ENCODE results near the gene CFL1.

The CFL1 gene

DNA sequence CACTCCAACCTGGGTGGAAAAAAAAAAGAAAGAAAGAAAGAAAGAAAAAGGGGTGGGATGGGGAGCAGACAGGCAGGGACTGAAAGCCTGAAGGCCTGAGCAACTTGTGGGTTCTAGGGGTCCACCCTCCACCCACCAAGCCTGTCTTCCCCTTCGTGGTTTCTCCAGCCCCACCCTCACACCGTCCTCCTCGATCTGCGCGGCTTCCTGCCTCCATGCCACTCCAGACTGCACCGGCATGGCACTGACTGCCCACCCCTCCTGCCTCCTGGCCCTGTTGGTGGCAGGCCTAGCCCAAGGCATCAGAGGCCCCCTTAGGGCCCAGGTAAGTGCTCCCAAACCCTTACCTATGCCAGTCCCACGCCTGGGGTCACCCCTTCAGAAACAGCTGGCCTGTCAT lies 21.6 kb upstream of the CFL1 start, which contains the start of gene CTSW:
CTSW (plus strand) TSS at position 221 of the 400 bp plus-strand sequence; CDS start at position 239, 18 bp downstream.
- no peaks in the 10 kb centered on the region for H4K20me1 ChIP-seq (ENCODE audit: control insufficient read depth, insufficient read depth, low read depth, low read length)
- no peaks in the 10 kb centered on the region for H3K27me3 ChIP-seq (ENCODE audit: control insufficient read depth, low read length)
- H3K9me2 ChIP-seq (replicated peaks; ENCODE audit: control insufficient read depth, low read length): no peaks in the 10 kb centered on the region
- no peaks in the 10 kb centered on the region for H3K9me3 ChIP-seq (ENCODE audit: control insufficient read depth, insufficient read depth, low read length)
- H3K27ac ChIP-seq (ENCODE audit: low read depth, low read length): no peak within 1 kb of the TSS
- TF ChIP-seq, protein P1, sequence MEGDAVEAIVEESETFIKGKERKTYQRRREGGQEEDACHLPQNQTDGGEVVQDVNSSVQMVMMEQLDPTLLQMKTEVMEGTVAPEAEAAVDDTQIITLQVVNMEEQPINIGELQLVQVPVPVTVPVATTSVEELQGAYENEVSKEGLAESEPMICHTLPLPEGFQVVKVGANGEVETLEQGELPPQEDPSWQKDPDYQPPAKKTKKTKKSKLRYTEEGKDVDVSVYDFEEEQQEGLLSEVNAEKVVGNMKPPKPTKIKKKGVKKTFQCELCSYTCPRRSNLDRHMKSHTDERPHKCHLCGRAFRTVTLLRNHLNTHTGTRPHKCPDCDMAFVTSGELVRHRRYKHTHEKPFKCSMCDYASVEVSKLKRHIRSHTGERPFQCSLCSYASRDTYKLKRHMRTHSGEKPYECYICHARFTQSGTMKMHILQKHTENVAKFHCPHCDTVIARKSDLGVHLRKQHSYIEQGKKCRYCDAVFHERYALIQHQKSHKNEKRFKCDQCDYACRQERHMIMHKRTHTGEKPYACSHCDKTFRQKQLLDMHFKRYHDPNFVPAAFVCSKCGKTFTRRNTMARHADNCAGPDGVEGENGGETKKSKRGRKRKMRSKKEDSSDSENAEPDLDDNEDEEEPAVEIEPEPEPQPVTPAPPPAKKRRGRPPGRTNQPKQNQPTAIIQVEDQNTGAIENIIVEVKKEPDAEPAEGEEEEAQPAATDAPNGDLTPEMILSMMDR (IDR thresholded peaks at IDR 0.05; ENCODE audit: low read depth, low read length, poor library complexity, severe bottlenecking): no peak
- no peak for TF ChIP-seq EZH2phosphoT487 (IDR thresholded peaks at IDR 0.05; ENCODE audit: borderline replicate concordance, low read length)
- H3F3A ChIP-seq (ENCODE audit: control insufficient read depth, insufficient read depth): no peaks in the 10 kb centered on the region; the same call in 1 of the 2 replicates
- H3K4me2 ChIP-seq (ENCODE audit: low read length): no peak within 1 kb of the TSS
- H3K79me2 ChIP-seq (ENCODE audit: control insufficient read depth, low read length): no peaks in the 10 kb centered on the region
- peaks cover 4% of the 10 kb centered on the region for H3K4me1 ChIP-seq (ENCODE audit: control insufficient read depth, low read length)
- H3K4me3 ChIP-seq (ENCODE audit: low read length): no peak within 1 kb of the TSS
- H3K36me3 ChIP-seq (ENCODE audit: control insufficient read depth, low read length): peaks cover 24% of the 10 kb centered on the region

DNA sequence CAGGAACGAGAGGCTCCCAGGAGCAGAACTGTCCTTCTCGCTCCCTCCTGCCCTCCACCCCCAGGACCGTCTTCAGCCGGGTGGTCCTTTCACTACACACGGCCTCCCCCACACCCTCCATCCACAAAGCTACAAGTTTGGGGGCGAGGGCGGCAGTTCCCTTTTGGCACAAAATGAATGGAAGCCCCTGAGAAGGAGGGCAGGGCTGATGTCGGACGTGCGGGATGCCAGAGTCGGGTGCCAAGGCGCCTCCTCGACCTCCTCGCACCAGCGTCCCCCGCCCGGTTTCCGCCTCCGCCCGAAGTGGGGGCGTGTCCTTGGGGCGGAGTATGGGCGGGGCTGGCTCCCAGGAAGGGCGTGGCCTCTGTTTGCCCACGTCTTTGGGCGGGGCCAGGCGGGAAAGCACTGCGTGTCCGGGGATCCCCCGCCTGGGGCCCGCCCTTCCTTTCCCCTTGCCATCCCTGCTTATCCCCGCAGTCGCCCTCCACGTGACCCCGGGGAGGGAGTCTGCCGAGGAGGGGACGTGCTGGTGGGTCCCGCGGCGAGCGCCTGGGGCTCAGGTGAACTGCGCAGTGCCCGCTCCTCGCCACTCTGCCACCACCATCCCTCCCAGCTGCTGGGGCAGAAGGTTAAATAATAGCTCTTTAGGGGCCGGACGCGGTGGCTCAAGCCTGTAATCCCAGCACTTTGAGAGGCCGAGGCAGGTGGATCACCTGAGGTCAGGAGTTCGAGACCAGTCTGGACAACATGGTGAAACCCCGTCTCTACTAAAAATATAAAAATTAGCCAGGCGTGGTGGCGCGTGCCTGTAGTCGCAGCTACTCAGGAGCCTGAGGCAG lies 15.6 kb upstream of the CFL1 start:
- TF ChIP-seq, protein P1 (IDR thresholded peaks at IDR 0.05; ENCODE audit: low read depth, low read length, poor library complexity, severe bottlenecking): no peak
- TF ChIP-seq EZH2phosphoT487 (IDR thresholded peaks at IDR 0.05; ENCODE audit: borderline replicate concordance, low read length): no peak
- no peaks in the 10 kb centered on the region for H3K79me2 ChIP-seq (ENCODE audit: control insufficient read depth, low read length)
- peaks cover 29% of the 10 kb centered on the region for H3K4me1 ChIP-seq (ENCODE audit: control insufficient read depth, low read length)
- peaks cover 20% of the 10 kb centered on the region for H3K27me3 ChIP-seq (ENCODE audit: control insufficient read depth, low read length)
- no peaks in the 10 kb centered on the region for H3K36me3 ChIP-seq (ENCODE audit: control insufficient read depth, low read length)
- peak overlapping the region; percentile 86 for H3K4me2 ChIP-seq (ENCODE audit: low read length)
- H3K9me3 ChIP-seq (ENCODE audit: control insufficient read depth, insufficient read depth, low read length): no peaks in the 10 kb centered on the region
- H3K27ac ChIP-seq (ENCODE audit: low read depth, low read length): no peak overlapping the region
- H3F3A ChIP-seq (ENCODE audit: control insufficient read depth, insufficient read depth): 0 out of 2 replicates have a peak, but pooled peaks cover 6% of the 10 kb centered on the region
- H3K9me2 ChIP-seq (replicated peaks; ENCODE audit: control insufficient read depth, low read length): no peaks in the 10 kb centered on the region
- H4K20me1 ChIP-seq (ENCODE audit: control insufficient read depth, insufficient read depth, low read depth, low read length): no peaks in the 10 kb centered on the region
- H3K4me3 ChIP-seq (ENCODE audit: low read length): peak overlapping the region; percentile 72

DNA sequence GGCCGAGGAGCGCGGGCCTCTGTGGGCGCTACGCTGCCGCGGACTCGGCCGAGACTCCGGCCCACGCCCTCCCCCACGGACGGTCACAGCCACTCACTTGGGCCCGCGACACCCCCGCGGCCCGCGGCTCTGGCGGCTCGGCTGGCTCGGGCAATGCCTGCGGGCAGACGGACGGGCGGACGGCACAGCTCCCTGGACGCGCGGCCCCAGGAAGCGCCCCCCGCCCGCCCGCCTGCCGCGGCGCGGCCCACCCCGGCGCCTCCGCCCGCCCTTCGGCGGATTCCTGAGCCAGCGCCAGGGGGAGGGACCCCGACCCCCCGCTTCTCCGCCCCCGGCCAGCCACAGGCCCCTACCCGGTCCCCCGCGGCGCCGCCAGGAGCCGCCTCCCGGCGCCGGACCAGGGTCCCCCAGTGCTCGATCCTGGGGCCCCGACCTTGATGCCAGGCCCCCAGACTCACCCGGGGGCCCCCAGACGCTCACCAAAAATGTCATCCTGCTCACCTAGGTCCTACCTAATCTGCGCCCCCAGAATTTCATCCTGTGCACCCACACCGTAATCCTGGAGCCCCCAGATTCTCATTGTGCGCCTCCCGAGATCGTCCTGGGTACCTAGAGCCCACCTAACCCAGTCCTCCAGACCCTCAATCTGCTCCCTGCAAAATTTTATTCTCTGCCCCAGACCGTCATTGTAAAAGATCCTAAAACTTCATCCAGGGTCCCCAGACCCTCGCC lies 14.8 kb upstream of the CFL1 start, which contains the start of gene EFEMP2:
EFEMP2 (minus strand) TSS at position 215 of the 732 bp plus-strand sequence. CDS start 446 bp downstream, outside the sequence.
- H3K4me1 ChIP-seq (ENCODE audit: control insufficient read depth, low read length): peaks cover 31% of the 10 kb centered on the region
- peak within 1 kb of the TSS; percentile 72 for H3K4me3 ChIP-seq (ENCODE audit: low read length)
- no peaks in the 10 kb centered on the region for H3K36me3 ChIP-seq (ENCODE audit: control insufficient read depth, low read length)
- TF ChIP-seq, protein P1 (IDR thresholded peaks at IDR 0.05; ENCODE audit: low read depth, low read length, poor library complexity, severe bottlenecking): no peak
- no peak; the same call in 1 of the 2 replicates for TF ChIP-seq EZH2phosphoT487 (IDR thresholded peaks at IDR 0.05; ENCODE audit: borderline replicate concordance, low read length)
- peaks cover 20% of the 10 kb centered on the region for H3K27me3 ChIP-seq (ENCODE audit: control insufficient read depth, low read length)
- no peaks in the 10 kb centered on the region for H3K79me2 ChIP-seq (ENCODE audit: control insufficient read depth, low read length)
- H3K9me3 ChIP-seq (ENCODE audit: control insufficient read depth, insufficient read depth, low read length): no peaks in the 10 kb centered on the region
- 0 out of 2 replicates have a peak, but pooled peaks cover 6% of the 10 kb centered on the region for H3F3A ChIP-seq (ENCODE audit: control insufficient read depth, insufficient read depth)
- peak within 1 kb of the TSS; percentile 86 for H3K4me2 ChIP-seq (ENCODE audit: low read length)
- no peaks in the 10 kb centered on the region for H3K9me2 ChIP-seq (replicated peaks; ENCODE audit: control insufficient read depth, low read length)
- H3K27ac ChIP-seq (ENCODE audit: low read depth, low read length): no peak within 1 kb of the TSS
- H4K20me1 ChIP-seq (ENCODE audit: control insufficient read depth, insufficient read depth, low read depth, low read length): no peaks in the 10 kb centered on the region; the same call in 1 of the 2 replicates
